ENCODE results near the gene BMP5.
"Not testable (repeated sequence)": the region's sequence is repeated elsewhere in the genome, so short reads cannot be mapped to it uniquely, and the experiment has no call there.

BMP5 gene

GRCh38 chr6:55875400-55875799, at the start of gene BMP5:
Gene BMP5 (minus strand): TSS chr6:55875590. CDS start chr6:55874865, 725 bp downstream.
- no peak for DNase-seq

DNA sequence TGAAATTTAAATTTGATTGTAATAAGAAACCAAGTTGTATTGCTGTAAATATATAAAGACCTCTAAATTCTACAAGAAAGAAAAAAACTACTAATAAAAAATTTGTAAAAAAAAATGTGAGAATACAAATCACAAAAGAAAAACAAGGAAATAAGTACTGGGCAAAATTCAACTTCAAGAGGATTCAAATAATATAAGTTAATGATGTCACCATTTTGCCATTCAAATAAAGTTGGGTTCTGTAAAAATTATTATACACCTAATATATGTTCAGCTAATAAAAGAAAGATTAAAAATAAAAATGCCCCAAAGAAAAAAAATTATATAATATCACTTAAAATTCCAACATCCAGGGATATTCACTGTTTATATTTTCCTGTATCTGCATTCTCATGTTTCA, 47.0 kb upstream of the BMP5 start:
- DNase-seq, result no peak

DNA sequence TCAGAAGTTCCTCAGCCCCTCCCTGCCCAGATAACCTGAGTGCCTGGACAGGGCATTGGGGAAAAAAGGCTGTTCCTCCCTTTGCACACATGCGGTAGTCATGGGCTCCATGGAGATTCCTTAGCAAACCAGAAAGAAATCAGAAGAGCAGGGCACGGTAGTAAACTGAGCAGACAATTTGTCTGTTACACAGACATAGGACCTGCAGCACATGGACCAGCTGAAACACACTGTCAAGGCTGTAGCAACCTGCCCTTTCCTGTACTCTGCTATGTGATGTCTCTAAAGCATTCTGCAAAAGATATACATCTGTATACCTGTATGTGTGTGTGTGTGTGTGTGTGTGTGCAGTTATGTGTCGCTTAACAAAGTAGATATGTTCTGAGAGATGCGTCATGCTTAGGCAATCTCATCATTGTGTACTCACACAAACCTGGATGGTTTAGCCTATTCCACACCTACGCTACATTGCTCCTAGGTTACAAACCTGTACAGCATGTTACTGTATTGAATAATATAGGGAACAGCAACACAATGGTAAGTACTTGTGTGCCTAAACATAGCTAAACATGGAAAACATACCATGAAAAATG, 44.4 kb upstream of the BMP5 start:
- DNase-seq, result no peak

DNA sequence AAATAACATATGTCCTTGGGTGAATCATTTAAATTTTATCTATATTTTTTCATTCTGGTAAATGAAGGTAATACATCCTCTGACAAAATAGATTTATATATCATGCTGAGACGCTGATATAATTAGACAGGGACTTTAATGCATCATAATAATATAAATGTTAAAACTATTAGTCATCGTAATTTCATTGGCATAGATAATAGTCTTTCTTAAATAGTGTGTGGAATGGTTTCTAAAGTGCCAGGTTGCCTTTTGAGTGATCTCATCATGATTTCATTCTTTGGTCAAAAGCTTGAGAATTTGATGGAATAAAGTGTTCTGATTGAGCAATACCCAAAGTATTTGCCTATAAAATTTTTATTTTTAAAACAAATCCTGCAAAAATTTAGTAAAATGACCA, 43.2 kb upstream of the BMP5 start:
- DNase-seq, result no peak

DNA sequence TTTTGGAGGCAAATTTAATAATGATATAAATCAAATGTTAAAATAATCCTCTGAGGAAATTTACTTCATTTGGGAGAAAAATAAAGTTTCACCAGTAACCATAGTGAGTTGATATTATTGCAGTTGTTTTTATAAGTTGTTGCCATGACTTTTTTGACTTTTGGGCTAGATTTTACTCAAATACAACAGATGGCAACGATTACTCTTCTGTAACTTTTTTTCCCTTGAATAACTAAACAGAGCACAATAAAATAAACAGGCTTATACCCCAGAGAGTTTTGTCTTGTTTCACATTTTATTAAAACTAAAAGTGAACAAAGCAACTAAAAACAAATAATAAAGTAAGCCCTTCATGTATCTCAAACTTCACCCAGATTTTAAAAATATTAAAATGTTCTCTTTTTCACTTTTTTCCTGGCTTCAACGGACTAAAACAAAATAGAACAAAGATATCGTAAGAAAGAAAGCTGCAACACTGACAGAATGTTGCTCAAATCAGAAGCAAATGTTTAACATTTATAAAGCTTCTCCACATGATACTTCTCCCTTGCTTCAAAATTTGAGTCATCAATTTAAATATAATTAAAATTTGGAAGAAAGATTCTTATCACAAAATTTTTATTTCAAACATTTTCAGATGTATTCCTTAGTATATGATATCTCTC, 42.5 kb upstream of the BMP5 start:
- DNase-seq, result no peak

DNA sequence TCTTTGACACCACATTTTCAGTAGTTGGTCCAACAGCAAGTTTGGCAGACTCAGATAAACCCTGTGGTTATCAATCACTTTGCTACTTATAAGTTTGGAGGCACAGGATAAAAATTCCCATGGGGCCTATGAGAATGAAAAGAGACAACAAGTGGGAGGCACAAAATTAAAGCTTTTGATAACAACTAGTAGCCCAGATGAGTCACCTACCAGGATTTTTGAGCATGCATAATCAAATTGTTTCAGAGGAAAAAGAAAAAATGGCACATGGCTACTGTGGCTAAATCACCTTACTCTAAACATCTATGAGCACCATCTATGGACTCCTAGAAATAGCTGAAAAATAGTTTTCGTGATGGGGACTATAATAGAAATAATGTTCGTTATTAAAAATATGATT, 40.8 kb upstream of the BMP5 start:
- no peak for DNase-seq

GRCh38 chr6:55913228-55914195, 38.1 kb upstream of the BMP5 start:
- no peak for DNase-seq

DNA sequence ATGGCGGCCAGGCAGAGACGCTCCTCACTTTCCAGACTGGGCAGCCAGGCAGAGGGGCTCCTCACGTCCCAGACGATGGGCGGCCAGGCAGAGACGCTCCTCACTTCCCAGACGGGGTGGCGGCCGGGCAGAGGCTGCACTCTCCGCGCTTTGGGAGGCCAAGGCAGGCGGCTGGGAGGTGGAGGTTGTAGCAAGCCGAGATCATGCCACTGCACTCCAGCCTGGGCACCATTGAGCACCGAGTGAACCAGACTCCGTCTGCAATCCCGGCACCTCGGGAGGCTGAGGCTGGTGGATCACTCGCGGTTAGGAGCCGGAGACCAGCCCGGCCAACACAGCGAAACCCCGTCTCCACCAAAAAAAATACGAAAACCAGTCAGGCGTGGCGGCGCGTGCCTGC, 35.1 kb upstream of the BMP5 start:
- not testable (repeated sequence) for DNase-seq

DNA sequence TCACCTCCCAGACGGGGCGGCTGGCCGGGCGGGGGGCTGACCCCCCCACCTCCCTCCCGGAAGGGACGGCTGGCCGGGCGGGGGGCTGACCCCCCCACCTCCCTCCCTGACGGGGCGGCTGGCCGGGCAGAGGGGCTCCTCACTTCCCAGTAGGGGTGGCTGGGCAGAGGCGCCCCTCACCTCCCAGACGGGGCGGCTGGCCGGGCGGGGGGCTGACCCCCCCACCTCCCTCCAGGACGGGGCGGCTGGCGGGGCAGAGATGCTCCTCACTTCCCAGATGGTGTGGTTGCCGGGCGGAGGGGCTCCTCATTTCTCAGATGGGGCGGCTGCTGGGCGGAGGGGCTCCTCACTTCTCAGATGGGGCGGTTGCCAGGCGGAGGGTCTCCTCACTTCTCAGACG, 34.5 kb upstream of the BMP5 start:
- DNase-seq, result not testable (repeated sequence)

DNA sequence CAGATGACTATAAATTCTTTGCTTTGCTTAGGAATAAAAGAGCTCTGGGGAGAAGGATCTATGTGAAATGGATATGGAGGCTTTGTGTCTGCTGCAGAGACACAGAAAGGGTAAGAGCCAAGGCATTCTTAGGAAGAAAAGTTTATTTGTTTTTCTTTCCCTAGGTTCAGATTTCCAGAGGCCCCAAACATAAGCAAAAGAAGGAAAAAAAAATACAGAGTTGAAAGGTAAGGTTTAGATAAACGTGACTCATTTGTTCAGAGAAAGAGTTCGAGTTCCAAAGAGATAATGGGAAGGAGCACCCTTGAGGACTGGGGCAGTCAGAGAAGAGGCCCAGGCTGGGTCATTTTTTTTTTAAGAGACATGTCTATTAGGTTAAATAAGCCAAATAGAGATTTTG, 27.4 kb upstream of the BMP5 start:
- no peak for DNase-seq

GRCh38 chr6:55901765-55902270, 26.4 kb upstream of the BMP5 start:
- DNase-seq, result no peak

GRCh38 chr6:55898342-55898741, 23.0 kb upstream of the BMP5 start:
- DNase-seq, result no peak

DNA sequence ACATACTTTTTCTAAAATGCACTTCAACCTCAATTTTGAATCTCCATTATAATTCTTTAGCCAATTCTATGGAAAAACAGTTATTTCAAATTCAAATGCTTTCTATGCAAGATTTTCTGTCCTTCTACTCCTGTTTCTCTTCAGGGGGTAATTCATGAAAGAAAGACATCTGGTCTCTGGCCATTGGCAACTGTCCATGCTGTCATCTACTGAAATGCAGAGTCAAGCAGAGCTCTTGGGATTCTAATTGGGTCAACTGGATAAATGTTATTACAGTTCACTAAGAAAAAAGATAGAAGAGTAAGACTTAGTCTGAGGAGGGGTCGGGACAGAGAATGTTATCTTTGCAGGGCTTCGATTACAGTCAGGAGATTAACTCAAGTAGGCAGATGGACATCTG, 22.0 kb upstream of the BMP5 start:
- DNase-seq, result no peak

- no peak for DNase-seq
Measured at GRCh38 chr6:55895972-55896730, 20.8 kb upstream of the BMP5 start.

- DNase-seq, result no peak
Measured at GRCh38 chr6:55892749-55893357, 17.5 kb upstream of the BMP5 start.

- DNase-seq, result no peak
Measured at GRCh38 chr6:55888917-55889316, 13.5 kb upstream of the BMP5 start.

DNA sequence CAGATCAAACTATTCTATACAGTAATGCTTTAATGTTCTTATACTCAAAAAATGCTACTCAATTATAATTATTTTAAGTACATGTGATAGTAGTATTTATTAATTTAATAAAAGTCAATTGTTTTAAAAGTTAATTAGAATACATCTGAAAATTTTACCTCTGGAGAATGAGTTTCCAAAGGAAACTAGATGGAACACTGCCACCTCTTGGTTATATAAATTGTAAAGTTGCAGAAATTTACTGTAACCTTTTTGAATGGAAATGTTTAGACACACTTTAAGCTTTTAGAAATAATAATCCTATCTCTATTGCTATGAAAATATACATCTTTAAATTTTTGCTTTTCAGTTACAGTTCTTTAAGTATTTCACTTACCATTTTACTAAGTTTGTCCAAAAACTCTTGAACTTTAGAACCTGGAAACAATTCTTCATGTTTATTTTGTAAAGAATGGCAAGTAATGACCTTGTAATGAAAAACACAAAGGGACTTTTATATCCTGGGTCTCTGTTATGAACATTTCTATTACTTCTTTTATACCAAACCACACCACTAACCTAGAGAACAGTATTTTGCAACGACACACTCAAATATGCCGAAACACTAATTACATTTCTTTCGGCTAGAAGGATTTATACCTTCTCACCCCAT, 10.9 kb upstream of the BMP5 start:
- no peak for DNase-seq

- DNase-seq, result no peak
Measured at GRCh38 chr6:55882718-55883569, 7.6 kb upstream of the BMP5 start.

DNA sequence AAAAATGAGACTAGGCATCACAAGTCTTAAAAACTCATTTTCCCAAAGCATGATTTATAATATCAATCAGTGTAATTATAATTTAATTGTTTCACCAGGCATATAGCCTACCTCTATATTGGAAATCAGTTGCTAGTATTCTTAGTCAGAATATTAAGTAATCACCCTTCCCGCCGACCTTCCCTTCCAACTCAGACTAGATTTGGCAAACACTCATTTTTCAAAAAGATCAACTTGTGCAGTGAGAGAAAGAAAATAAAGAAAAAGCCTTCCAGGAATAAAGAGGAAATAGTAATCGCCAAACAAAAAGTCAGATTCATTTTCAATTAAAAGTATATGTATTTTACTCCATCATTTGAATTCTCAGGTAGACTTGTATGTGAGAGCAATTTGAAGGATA, 1.9 kb upstream of the BMP5 start:
- DNase-seq, result no peak

- no peak for DNase-seq
Measured at GRCh38 chr6:55874316-55874715, 1.1 kb downstream of the BMP5 start.

- DNase-seq, result no peak
Measured at GRCh38 chr6:55872866-55873265, 2.5 kb downstream of the BMP5 start.
